Measurements from ENCODE around the gene NREP. TPM values are rescaled to one million over a fixed set of nuclear protein-coding genes. Genes with fewer than 3 reads are reported as not detected.

The NREP gene
- total RNA-seq, 1 donor from 2014 or later, result 465 TPM

GRCh38 chr5:111691914-111692313 is 65.1 kb downstream of the NREP start:
- H3F3A ChIP-seq (ENCODE audit: low read depth), result no peaks in the 10 kb centered on the region
- H3K4me1 Mint-ChIP-seq, result peaks cover 7% of the 10 kb centered on the region
- H3K27me3 ChIP-seq, result no peaks in the 10 kb centered on the region
- H3K9me3 Mint-ChIP-seq, result no peaks in the 10 kb centered on the region
- no peak overlapping the region for H3K4me3 Mint-ChIP-seq
- H4K20me1 ChIP-seq (ENCODE audit: low read depth), result no peaks in the 10 kb centered on the region
- no peak for DNase-seq (ENCODE audit: low spot score)
- H3K27me3 Mint-ChIP-seq (ENCODE audit: insufficient read depth, low read depth), result no peaks in the 10 kb centered on the region
- H3K4me3 ChIP-seq, result no peak overlapping the region
- no peaks in the 10 kb centered on the region for H3K4me1 ChIP-seq
- no peaks in the 10 kb centered on the region for H3K36me3 Mint-ChIP-seq
- no peaks in the 10 kb centered on the region for H3K36me3 ChIP-seq
- H2AFZ ChIP-seq (replicated peaks), result no peak overlapping the region
- no peak overlapping the region for H3K27ac ChIP-seq
- TF ChIP-seq EZH2phosphoT487 (IDR thresholded peaks at IDR 0.05), result no peak
- TF ChIP-seq CTCF (IDR thresholded peaks at IDR 0.05), result no peak
- TF ChIP-seq EZH2 (IDR thresholded peaks at IDR 0.05), result no peak
- H3K4me2 ChIP-seq, result no peak overlapping the region
- no peaks in the 10 kb centered on the region for H3K9me3 ChIP-seq (ENCODE audit: low read depth)
- H3K79me2 ChIP-seq (ENCODE audit: low read depth), result no peaks in the 10 kb centered on the region
- H3K9ac ChIP-seq, result no peak overlapping the region
- no peak overlapping the region for H3K27ac Mint-ChIP-seq

DNA sequence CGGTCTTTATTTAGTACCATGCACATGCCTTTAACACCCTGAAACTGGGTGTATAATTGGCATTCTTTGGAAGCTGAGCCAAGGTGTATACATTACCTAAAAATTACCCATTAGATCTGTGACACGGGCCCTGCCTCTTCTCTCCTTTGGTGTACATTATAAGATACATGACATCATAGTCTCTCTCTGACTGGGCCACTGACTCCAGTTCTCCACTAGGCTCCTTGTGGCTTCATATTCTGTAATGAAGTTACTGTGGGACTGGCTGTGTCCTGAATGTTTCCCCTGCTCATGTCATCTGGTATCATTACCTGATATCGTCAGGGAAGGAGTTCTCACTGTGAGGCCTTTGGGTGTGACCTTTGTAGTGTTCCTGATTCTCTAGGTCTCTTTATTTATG is 65.5 kb downstream of the NREP start:
- Mint-ChIP-seq H3K27ac (no peak overlapping the region), H3K36me3 (no peaks in the 10 kb centered on the region), H3K9me3 (no peaks in the 10 kb centered on the region), H3K27me3 (ENCODE audit: insufficient read depth, low read depth) (no peaks in the 10 kb centered on the region), H3K4me1 (peaks cover 7% of the 10 kb centered on the region), H3K4me3 (no peak overlapping the region)
- Histone ChIP-seq H3K27ac (no peak overlapping the region), H3K4me3 (no peak overlapping the region), H3K9me3 (ENCODE audit: low read depth) (no peaks in the 10 kb centered on the region), H3K36me3 (no peaks in the 10 kb centered on the region), H4K20me1 (ENCODE audit: low read depth) (no peaks in the 10 kb centered on the region), H3K4me2 (no peak overlapping the region), H3K27me3 (no peaks in the 10 kb centered on the region), H3K79me2 (ENCODE audit: low read depth) (no peaks in the 10 kb centered on the region), H3K4me1 (no peaks in the 10 kb centered on the region), H3F3A (ENCODE audit: low read depth) (no peaks in the 10 kb centered on the region), H2AFZ (replicated peaks) (no peak overlapping the region), H3K9ac (no peak overlapping the region)
- DNase-seq (ENCODE audit: low spot score), result no peak
- no peak for TF ChIP-seq EZH2 (IDR thresholded peaks at IDR 0.05)
- no peak for TF ChIP-seq EZH2phosphoT487 (IDR thresholded peaks at IDR 0.05)
- TF ChIP-seq CTCF (IDR thresholded peaks at IDR 0.05), result no peak

DNA sequence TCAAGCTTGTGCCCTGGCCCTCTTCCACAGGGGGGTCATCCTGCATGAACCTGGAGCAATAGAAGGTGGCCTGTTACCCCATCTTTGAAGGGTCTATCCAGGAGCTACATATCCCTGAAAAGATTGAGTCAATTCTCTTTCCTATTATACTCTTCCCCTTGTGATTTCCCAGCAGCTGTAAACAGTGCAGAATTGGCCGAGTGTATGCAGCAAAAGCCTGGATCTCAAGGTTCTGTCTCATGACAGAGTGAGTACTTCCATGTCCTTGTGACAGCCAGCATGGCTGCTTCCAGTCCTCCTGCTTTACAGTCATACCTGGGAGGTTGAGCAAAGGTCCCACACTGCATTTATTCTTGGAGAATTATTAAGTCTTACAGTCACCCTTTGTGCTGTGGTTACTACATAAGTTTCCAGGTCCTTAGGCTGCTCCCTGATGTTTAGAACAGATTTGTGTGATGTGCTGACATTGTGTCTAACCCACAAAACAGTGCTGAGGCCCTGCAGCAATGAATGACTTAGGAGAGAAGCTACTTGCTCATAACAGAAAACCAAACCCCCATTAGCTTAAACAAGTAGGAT is 67.5 kb downstream of the NREP start:
- Mint-ChIP-seq H3K27ac (no peak overlapping the region), H3K27me3 (ENCODE audit: insufficient read depth, low read depth) (peaks cover 3% of the 10 kb centered on the region), H3K4me1 (peaks cover 7% of the 10 kb centered on the region), H3K36me3 (no peaks in the 10 kb centered on the region), H3K4me3 (no peak overlapping the region), H3K9me3 (no peaks in the 10 kb centered on the region)
- H3K79me2 ChIP-seq (ENCODE audit: low read depth), result no peaks in the 10 kb centered on the region
- H3K9ac ChIP-seq, result no peak overlapping the region
- no peak overlapping the region for H3K4me3 ChIP-seq
- no peak for DNase-seq (ENCODE audit: low spot score)
- H3K4me1 ChIP-seq, result no peaks in the 10 kb centered on the region
- no peaks in the 10 kb centered on the region for H3F3A ChIP-seq (ENCODE audit: low read depth)
- H3K27me3 ChIP-seq, result no peaks in the 10 kb centered on the region
- H3K4me2 ChIP-seq, result no peak overlapping the region
- no peaks in the 10 kb centered on the region for H3K36me3 ChIP-seq
- TF ChIP-seq EZH2phosphoT487 (IDR thresholded peaks at IDR 0.05), result no peak
- no peak overlapping the region for H2AFZ ChIP-seq (replicated peaks)
- H3K27ac ChIP-seq, result no peak overlapping the region
- H4K20me1 ChIP-seq (ENCODE audit: low read depth), result no peaks in the 10 kb centered on the region
- H3K9me3 ChIP-seq (ENCODE audit: low read depth), result no peaks in the 10 kb centered on the region

DNA sequence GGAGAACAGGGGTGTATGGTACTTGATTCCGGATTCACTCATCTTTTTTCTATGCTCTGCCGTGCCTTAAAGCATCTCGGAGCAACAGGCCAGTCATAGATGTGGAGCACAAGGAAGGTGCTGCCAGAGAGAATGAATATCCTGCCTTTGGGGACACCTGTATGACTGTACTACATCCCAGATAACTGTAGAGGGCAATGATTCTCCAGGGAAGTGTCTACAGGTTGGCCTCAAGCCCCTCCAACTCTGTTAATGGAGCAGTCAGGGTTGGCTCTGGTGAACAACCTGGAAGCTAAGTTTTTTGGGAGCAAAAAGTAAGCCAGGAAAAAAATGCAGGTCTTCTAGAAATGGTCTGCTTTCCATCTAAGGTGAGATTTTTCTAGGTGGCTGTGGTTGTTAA is 71.0 kb downstream of the NREP start:
- Histone ChIP-seq H3K4me1 (peaks cover 3% of the 10 kb centered on the region), H3K9me3 (ENCODE audit: low read depth) (no peaks in the 10 kb centered on the region), H4K20me1 (ENCODE audit: low read depth) (no peaks in the 10 kb centered on the region), H3K4me2 (no peak overlapping the region), H3K36me3 (no peaks in the 10 kb centered on the region), H3K9ac (no peak overlapping the region), H3F3A (ENCODE audit: low read depth) (no peaks in the 10 kb centered on the region), H2AFZ (replicated peaks) (no peak overlapping the region), H3K27ac (no peak overlapping the region), H3K4me3 (no peak overlapping the region), H3K27me3 (no peaks in the 10 kb centered on the region), H3K79me2 (ENCODE audit: low read depth) (no peaks in the 10 kb centered on the region)
- Mint-ChIP-seq H3K9me3 (no peaks in the 10 kb centered on the region), H3K36me3 (no peaks in the 10 kb centered on the region), H3K4me1 (peaks cover 5% of the 10 kb centered on the region), H3K27ac (no peak overlapping the region), H3K4me3 (no peak overlapping the region), H3K27me3 (ENCODE audit: insufficient read depth, low read depth) (peaks cover 3% of the 10 kb centered on the region)
- TF ChIP-seq EZH2 (IDR thresholded peaks at IDR 0.05) (no peak), CTCF (IDR thresholded peaks at IDR 0.05) (peak; percentile 43), EZH2phosphoT487 (IDR thresholded peaks at IDR 0.05) (no peak)
- DNase-seq (ENCODE audit: low spot score), result peak; percentile 23

Measured in neural progenitor cell (in vitro differentiated cells).